ENCODE data around the gene CFDP1.

- TF ChIP-seq POLR2AphosphoS5 (IDR thresholded peaks at IDR 0.05) (no peak), CTCF (IDR thresholded peaks at IDR 0.05) (no peak), POLR2A (IDR thresholded peaks at IDR 0.05) (no peak), EP300 (IDR thresholded peaks at IDR 0.05) (no peak)
These were observed 43.5 kb upstream of the CFDP1 start for GRCh38 chr16:75476817-75477216.

Measured in suprapubic skin (tissue), 4 donors.